GM12874 (cell line): ENCODE results near the gene NXPH1.

Source experiments
- CTCF ChIP-seq: IDR thresholded peaks from 2 replicates; pipeline ENCODE4 v1.5.1; 2011; ENCODE audit warnings: low read depth, mild to moderate bottlenecking, control low read depth, low read length, moderate library complexity; ENCODE audit not compliant: insufficient read depth

Gene NXPH1

DNA sequence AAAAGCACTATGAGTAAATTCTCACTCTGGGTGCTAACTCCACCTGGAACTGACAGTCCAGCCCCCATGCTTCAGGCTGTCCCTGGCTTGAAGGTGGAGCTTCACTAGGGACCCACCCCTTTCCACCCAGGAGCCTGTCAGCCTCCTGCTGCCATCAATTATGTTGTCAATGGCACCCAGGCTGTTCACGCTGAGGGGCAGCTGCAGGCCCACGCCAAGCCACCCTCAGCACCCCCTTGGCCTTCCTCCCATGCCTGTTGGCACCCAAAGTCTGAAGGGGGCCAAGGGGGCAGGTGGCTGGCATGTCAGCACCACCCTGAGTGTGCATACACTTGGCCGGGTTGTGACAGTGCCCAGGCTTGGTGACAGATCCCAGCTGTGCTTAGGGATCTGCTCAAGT lies 149.3 kb downstream of the NXPH1 start:
- no peak for TF ChIP-seq CTCF

- no peak for TF ChIP-seq CTCF
These were observed 152.2 kb downstream of the NXPH1 start for GRCh38 chr7:8585591-8585990.

GRCh38 chr7:8590225-8590624 lies 156.8 kb downstream of the NXPH1 start:
- no peak for TF ChIP-seq CTCF

DNA sequence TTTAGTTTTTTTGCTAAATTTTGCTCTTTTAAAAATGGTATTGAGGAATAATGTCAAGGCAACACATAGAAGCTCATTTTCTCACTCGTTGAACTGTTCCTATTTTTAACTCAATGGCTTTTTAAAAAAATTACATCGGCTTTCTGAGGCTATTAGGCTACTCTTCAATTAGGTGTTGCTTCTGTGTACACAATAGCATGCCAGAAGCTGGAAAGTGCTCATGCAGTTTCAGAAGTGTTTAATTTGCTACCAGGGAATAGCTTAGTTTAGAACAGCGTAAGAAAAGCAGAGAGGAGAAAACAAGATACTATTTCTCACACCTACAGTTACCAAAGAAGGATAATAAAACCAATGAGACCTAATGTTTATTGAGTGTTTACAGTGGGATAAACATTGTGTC lies 157.4 kb downstream of the NXPH1 start:
- TF ChIP-seq CTCF = no peak

- TF ChIP-seq CTCF = no peak
These were observed 157.9 kb downstream of the NXPH1 start for GRCh38 chr7:8591289-8591688.

DNA sequence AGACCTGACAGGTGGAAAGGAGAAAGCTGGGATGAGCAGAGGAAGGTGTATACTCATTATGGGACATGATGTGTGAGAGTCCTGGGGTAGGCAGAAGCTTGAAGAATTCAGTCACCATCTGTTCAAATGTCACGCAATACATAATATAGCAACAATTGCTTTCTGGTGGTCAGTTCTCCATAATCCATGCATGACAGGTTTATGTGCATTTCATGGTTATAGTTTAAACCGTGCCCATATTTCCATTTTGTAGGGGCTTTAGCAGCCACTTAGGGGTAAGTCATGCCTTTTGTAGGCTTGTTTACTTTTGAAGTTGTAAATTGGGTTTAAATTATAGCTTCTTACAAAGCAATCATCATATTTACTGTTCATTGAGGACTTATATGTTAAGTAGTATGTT lies 158.8 kb downstream of the NXPH1 start:
- TF ChIP-seq CTCF = no peak

DNA sequence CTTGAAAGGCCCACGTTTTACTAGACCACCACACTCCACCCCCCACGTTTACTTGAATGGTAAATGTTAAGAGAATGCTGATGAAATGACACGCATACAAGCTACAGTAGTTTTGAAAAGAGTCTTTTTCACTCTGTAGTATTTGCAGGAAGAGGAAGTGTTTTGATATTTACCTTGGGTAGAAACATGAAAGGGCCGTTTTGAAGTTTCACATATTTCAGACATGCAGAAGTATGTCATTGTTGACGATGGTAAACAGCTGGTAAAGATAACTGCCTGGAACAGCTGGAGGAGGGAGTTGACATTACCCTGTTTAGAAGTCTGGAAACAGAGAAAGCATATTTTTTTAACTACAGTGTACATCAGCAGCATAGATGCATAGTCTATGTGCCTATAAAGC lies 160.7 kb downstream of the NXPH1 start:
- no peak for TF ChIP-seq CTCF

GRCh38 chr7:8597565-8597964 lies 164.2 kb downstream of the NXPH1 start:
- no peak for TF ChIP-seq CTCF
